Liver (tissue), 3 donors: ENCODE data around the gene COL27A1.

Experiments
- RAD21 ChIP-seq, 2 donors: IDR thresholded peaks; 2 replicates each; pipeline ENCODE4 v1.6.1; 2016; ENCODE audit warnings: antibody characterized with exemption in 2 of 2, mild to moderate bottlenecking in 2 of 2
- TF ChIP-seq, protein P1 (sequence below): fragments of 150-350 bp; IDR thresholded peaks from 2 replicates; pipeline ENCODE4 v1.5.1; 2017; ENCODE audit warnings: improper control_type of control experiment, low read depth, low read length; ENCODE audit not compliant: missing input control
- TF ChIP-seq, protein P2 (sequence below): IDR thresholded peaks from 2 replicates; pipeline ENCODE4 v1.6.1; 2016; ENCODE audit warnings: antibody characterized with exemption
- donor health status: healthy.
- donor health status: healthy.

DNA sequence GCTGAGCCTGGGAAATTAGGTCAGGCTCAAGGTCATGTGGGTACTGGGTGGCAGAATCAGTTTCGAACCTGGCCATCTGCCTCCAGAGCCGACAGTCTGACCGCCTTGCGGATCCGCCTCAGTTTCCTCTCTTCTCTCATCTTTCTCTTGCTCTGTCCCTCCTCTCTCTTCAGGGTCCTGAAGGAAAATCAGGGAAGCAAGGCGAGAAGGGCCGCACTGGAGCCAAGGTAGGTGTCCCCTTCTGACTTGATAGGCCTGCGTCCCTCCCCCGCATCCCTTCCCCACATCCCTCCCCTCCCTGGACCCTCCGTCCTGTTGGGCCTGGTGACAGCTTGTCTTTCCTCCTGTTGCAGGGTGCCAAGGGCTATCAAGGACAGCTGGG lies 126.8 kb downstream of the COL27A1 start:
- TF ChIP-seq, protein P1, sequence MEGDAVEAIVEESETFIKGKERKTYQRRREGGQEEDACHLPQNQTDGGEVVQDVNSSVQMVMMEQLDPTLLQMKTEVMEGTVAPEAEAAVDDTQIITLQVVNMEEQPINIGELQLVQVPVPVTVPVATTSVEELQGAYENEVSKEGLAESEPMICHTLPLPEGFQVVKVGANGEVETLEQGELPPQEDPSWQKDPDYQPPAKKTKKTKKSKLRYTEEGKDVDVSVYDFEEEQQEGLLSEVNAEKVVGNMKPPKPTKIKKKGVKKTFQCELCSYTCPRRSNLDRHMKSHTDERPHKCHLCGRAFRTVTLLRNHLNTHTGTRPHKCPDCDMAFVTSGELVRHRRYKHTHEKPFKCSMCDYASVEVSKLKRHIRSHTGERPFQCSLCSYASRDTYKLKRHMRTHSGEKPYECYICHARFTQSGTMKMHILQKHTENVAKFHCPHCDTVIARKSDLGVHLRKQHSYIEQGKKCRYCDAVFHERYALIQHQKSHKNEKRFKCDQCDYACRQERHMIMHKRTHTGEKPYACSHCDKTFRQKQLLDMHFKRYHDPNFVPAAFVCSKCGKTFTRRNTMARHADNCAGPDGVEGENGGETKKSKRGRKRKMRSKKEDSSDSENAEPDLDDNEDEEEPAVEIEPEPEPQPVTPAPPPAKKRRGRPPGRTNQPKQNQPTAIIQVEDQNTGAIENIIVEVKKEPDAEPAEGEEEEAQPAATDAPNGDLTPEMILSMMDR, result no peak
- TF ChIP-seq, protein P2, sequence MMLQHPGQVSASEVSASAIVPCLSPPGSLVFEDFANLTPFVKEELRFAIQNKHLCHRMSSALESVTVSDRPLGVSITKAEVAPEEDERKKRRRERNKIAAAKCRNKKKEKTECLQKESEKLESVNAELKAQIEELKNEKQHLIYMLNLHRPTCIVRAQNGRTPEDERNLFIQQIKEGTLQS, result no peak
- TF ChIP-seq RAD21 (IDR thresholded peaks at IDR 0.05), result no peak
